ENCODE measurements around the gene TRMT61B. TPM values are rescaled to one million over a fixed set of nuclear protein-coding genes. Genes with fewer than 3 reads are reported as not detected.

Gene TRMT61B
- total and polyA plus RNA-seq, 2 of the 13 experiments (the other 11 are each of a cell fraction or from before 2014, with no cell fraction given): 19.7 to 23.5 TPM

GRCh38 chr2:28894470-28895188 is 24.5 kb upstream of the TRMT61B start, which contains the start of gene WDR43 (continued):
- TF ChIP-seq ZNF776 (CRISPR knock-in tag; IDR thresholded peaks at IDR 0.05) (peak; percentile 19), ZNF431 (CRISPR knock-in tag; IDR thresholded peaks at IDR 0.05; ENCODE audit: borderline replicate concordance, low read depth) (peak; percentile 31; the same call in 1 of the 2 replicates), ZSCAN31 (CRISPR knock-in tag; IDR thresholded peaks at IDR 0.05; ENCODE audit: low read depth) (peak; percentile 96), KDM2A (CRISPR knock-in tag; IDR thresholded peaks at IDR 0.05; ENCODE audit: borderline replicate concordance, low read depth) (peak; percentile 89; the same call in 1 of the 2 replicates), FOSL2 (CRISPR knock-in tag; IDR thresholded peaks at IDR 0.05) (peak; percentile 50), SP5 (CRISPR knock-in tag; IDR thresholded peaks at IDR 0.05; ENCODE audit: borderline replicate concordance, low read depth) (peak; percentile 75; the same call in 1 of the 2 replicates), ZNF558 (CRISPR knock-in tag; IDR thresholded peaks at IDR 0.05; ENCODE audit: borderline replicate concordance) (peak; percentile 54; the same call in 1 of the 2 replicates), THAP11 (CRISPR knock-in tag; IDR thresholded peaks at IDR 0.05) (peak; percentile 93), MED13 (CRISPR knock-in tag; IDR thresholded peaks at IDR 0.05) (no peak), BRF2 (CRISPR knock-in tag; IDR thresholded peaks at IDR 0.05) (peak; percentile 88), SP1 (IDR thresholded peaks at IDR 0.05) (no peak), SP1 (CRISPR knock-in tag; IDR thresholded peaks at IDR 0.05) (peak; percentile 96), ZNF878 (CRISPR knock-in tag; IDR thresholded peaks at IDR 0.05) (no peak), NAIF1 (CRISPR knock-in tag; IDR thresholded peaks at IDR 0.05; ENCODE audit: borderline replicate concordance) (no peak; the same call in 1 of the 2 replicates), BHLHE40 (IDR thresholded peaks at IDR 0.05; ENCODE audit: low read length) (peak; percentile 21; the same call in 1 of the 2 replicates), CHD2 (IDR thresholded peaks at IDR 0.05; ENCODE audit: low read depth, low read length) (no peak), STAG1 (CRISPR knock-in tag; IDR thresholded peaks at IDR 0.05) (no peak), CAMTA2 (CRISPR knock-in tag; IDR thresholded peaks at IDR 0.05; ENCODE audit: borderline replicate concordance) (no peak), PCBP2 (optimal IDR thresholded peaks at IDR 0.05; ENCODE audit: low read depth, low read length, poor library complexity, severe bottlenecking) (no peak), ZMYM3 (CRISPR knock-in tag; IDR thresholded peaks at IDR 0.05) (peak; percentile 39; the same call in 1 of the 2 replicates), ZNF570 (CRISPR knock-in tag; IDR thresholded peaks at IDR 0.05; ENCODE audit: borderline replicate concordance) (peak; percentile 76; the same call in 1 of the 2 replicates), PRDM10 (CRISPR knock-in tag; IDR thresholded peaks at IDR 0.05; ENCODE audit: low read depth) (no peak), SNAPC5 (CRISPR knock-in tag; IDR thresholded peaks at IDR 0.05; ENCODE audit: borderline replicate concordance) (peak; percentile 78; the same call in 1 of the 2 replicates), ZFAT (CRISPR knock-in tag; conservative IDR thresholded peaks at IDR 0.05) (no peak), E2F5 (CRISPR knock-in tag; conservative IDR thresholded peaks at IDR 0.05) (peak; percentile 73), ZNF20 (CRISPR knock-in tag; IDR thresholded peaks at IDR 0.05) (no peak)
